ENCODE results near the gene STAC3.
A peak's percentile ranks its signal among the peaks of the same experiment; 100 is the strongest.

STAC3 gene

DNA sequence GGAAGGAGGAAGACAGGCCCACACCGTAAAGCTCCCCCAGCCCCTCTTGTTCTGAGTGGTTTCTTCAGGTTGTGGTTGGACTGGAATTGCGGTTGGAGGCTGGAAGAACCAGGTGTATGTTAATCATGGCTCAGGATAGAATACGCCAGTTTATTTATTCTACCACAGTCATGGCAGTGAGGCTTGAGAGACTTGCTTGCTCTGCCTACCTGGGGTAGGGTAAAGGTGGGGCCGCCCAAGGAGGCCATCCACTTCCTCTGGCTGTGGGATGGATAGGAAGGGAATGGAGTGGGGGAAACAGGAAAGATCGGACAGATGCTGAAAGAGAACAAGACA is 13.4 kb downstream of the STAC3 start:
- Histone ChIP-seq H3K9ac (ENCODE audit: low read length) (no peak overlapping the region), H3K4me1 (ENCODE audit: low read length) (peaks cover 28% of the 10 kb centered on the region), H3K79me2 (ENCODE audit: low read length) (no peaks in the 10 kb centered on the region; the same call in 1 of the 2 replicates), H3F3A (ENCODE audit: insufficient read depth, low read length) (peaks cover 32% of the 10 kb centered on the region; the same call in 1 of the 2 replicates), H3K9me3 (replicated peaks; ENCODE audit: insufficient read depth, low read length) (no peaks in the 10 kb centered on the region), H3K36me3 (replicated peaks; ENCODE audit: insufficient read depth, low read length) (0 out of 2 replicates have a peak, but pooled peaks cover 9% of the 10 kb centered on the region), H3K4me2 (ENCODE audit: low read depth, low read length) (peak overlapping the region; percentile 98; the same call in 1 of the 2 replicates), H3K9me2 (replicated peaks; ENCODE audit: insufficient read depth, low read length) (no peaks in the 10 kb centered on the region), H4K20me1 (ENCODE audit: insufficient read depth, low read length) (peaks cover 3% of the 10 kb centered on the region; the same call in 1 of the 2 replicates), H2AFZ (ENCODE audit: low read length) (no peak overlapping the region), H3K27me3 (replicated peaks; ENCODE audit: insufficient read depth, low read length) (peaks cover 37% of the 10 kb centered on the region), H3K4me3 (ENCODE audit: low read length) (no peak overlapping the region), H3K27ac (ENCODE audit: low read length) (no peak overlapping the region)
- no peak for TF ChIP-seq EZH2phosphoT487 (IDR thresholded peaks at IDR 0.05; ENCODE audit: low read length)
- no peak for TF ChIP-seq EZH2 (optimal IDR thresholded peaks at IDR 0.05; ENCODE audit: low read depth, low read length)
- TF ChIP-seq, protein P1, sequence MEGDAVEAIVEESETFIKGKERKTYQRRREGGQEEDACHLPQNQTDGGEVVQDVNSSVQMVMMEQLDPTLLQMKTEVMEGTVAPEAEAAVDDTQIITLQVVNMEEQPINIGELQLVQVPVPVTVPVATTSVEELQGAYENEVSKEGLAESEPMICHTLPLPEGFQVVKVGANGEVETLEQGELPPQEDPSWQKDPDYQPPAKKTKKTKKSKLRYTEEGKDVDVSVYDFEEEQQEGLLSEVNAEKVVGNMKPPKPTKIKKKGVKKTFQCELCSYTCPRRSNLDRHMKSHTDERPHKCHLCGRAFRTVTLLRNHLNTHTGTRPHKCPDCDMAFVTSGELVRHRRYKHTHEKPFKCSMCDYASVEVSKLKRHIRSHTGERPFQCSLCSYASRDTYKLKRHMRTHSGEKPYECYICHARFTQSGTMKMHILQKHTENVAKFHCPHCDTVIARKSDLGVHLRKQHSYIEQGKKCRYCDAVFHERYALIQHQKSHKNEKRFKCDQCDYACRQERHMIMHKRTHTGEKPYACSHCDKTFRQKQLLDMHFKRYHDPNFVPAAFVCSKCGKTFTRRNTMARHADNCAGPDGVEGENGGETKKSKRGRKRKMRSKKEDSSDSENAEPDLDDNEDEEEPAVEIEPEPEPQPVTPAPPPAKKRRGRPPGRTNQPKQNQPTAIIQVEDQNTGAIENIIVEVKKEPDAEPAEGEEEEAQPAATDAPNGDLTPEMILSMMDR (IDR thresholded peaks at IDR 0.05; ENCODE audit: low read length): no peak
- DNase-seq: no peak

- Histone ChIP-seq H3K79me2 (ENCODE audit: low read length) (peaks cover 5% of the 10 kb centered on the region), H3K9me2 (replicated peaks; ENCODE audit: insufficient read depth, low read length) (no peaks in the 10 kb centered on the region), H4K20me1 (ENCODE audit: insufficient read depth, low read length) (peaks cover 3% of the 10 kb centered on the region; the same call in 1 of the 2 replicates), H3K4me2 (ENCODE audit: low read depth, low read length) (no peak overlapping the region), H3K27ac (ENCODE audit: low read length) (no peak overlapping the region), H3K36me3 (replicated peaks; ENCODE audit: insufficient read depth, low read length) (0 out of 2 replicates have a peak, but pooled peaks cover 10% of the 10 kb centered on the region), H2AFZ (ENCODE audit: low read length) (no peak overlapping the region), H3K4me3 (ENCODE audit: low read length) (no peak overlapping the region), H3K9me3 (replicated peaks; ENCODE audit: insufficient read depth, low read length) (no peaks in the 10 kb centered on the region), H3K4me1 (ENCODE audit: low read length) (peaks cover 25% of the 10 kb centered on the region), H3K27me3 (replicated peaks; ENCODE audit: insufficient read depth, low read length) (peaks cover 33% of the 10 kb centered on the region), H3K9ac (ENCODE audit: low read length) (no peak overlapping the region), H3F3A (ENCODE audit: insufficient read depth, low read length) (peaks cover 29% of the 10 kb centered on the region; the same call in 1 of the 2 replicates)
- no peak for DNase-seq
- TF ChIP-seq EZH2 (optimal IDR thresholded peaks at IDR 0.05; ENCODE audit: low read depth, low read length): no peak
- TF ChIP-seq EZH2phosphoT487 (IDR thresholded peaks at IDR 0.05; ENCODE audit: low read length): no peak
- TF ChIP-seq, protein P1 (IDR thresholded peaks at IDR 0.05; ENCODE audit: low read length): no peak
These were observed 13.9 kb downstream of the STAC3 start for GRCh38 chr12:57236925-57237595.

DNA sequence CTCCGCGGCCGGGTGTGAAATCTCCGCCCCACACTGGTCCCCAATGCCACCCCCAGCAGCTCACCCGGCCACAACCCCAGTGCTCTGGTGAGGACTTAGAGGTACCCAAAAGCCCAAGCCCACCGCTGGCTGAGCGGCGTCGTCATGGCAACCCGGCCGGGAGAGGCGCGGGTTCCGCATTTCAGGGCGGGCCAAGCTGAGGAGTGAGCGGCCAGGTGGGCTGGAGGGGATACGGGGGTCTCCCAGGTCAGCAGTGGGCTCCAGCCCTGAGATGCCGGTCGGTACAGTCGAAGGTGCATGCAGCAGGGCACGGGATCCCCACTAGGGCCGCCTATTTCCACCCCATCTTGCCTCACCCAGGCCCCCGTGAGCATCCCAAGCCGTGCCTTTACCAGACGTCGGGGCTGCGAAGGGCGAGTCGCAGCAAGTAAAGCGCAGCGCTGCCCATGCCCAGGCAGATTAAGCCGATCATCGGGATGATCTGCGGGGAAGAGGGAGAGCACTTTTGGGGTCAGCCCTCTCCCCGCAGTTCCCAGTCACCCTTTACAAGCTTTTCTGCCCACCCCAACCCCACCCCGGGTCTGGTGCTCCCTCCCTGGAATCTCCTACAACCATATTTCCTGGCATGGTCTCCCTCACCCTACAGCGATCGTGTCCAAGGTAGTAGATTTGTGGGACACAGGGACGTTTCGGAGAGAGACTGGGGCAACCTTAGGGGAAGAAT is 14.6 kb downstream of the STAC3 start:
- H3K36me3 ChIP-seq (replicated peaks; ENCODE audit: insufficient read depth, low read length): 0 out of 2 replicates have a peak, but pooled peaks cover 15% of the 10 kb centered on the region
- peaks cover 12% of the 10 kb centered on the region for H3K79me2 ChIP-seq (ENCODE audit: low read length)
- no peak overlapping the region for H3K4me3 ChIP-seq (ENCODE audit: low read length)
- H4K20me1 ChIP-seq (ENCODE audit: insufficient read depth, low read length): peaks cover 3% of the 10 kb centered on the region; the same call in 1 of the 2 replicates
- H3K4me2 ChIP-seq (ENCODE audit: low read depth, low read length): no peak overlapping the region
- TF ChIP-seq EZH2phosphoT487 (IDR thresholded peaks at IDR 0.05; ENCODE audit: low read length): no peak
- TF ChIP-seq, protein P1 (IDR thresholded peaks at IDR 0.05; ENCODE audit: low read length): no peak
- TF ChIP-seq EZH2 (optimal IDR thresholded peaks at IDR 0.05; ENCODE audit: low read depth, low read length): no peak
- no peaks in the 10 kb centered on the region for H3K9me2 ChIP-seq (replicated peaks; ENCODE audit: insufficient read depth, low read length)
- no peak overlapping the region for H3K27ac ChIP-seq (ENCODE audit: low read length)
- no peak overlapping the region for H2AFZ ChIP-seq (ENCODE audit: low read length)
- H3K9me3 ChIP-seq (replicated peaks; ENCODE audit: insufficient read depth, low read length): no peaks in the 10 kb centered on the region
- peaks cover 26% of the 10 kb centered on the region for H3K27me3 ChIP-seq (replicated peaks; ENCODE audit: insufficient read depth, low read length)
- peaks cover 22% of the 10 kb centered on the region; the same call in 1 of the 2 replicates for H3F3A ChIP-seq (ENCODE audit: insufficient read depth, low read length)
- H3K9ac ChIP-seq (ENCODE audit: low read length): no peak overlapping the region
- peaks cover 20% of the 10 kb centered on the region for H3K4me1 ChIP-seq (ENCODE audit: low read length)
- DNase-seq: no peak

Measured in MM.1S (cell line).